SK-N-MC (cell line): ENCODE data around the gene DUOX2.

Experiments used
- EZH2 ChIP-seq: fragments of 200-600 bp; sonication (generic); IDR thresholded peaks from one replicate; pipeline ENCODE4 v1.6.1; 2017; ENCODE audit warnings: antibody characterized with exemption
- POLR2AphosphoS5 ChIP-seq: IDR thresholded peaks from 2 replicates; pipeline ENCODE4 v1.6.1; 2012; ENCODE audit warnings: mild to moderate bottlenecking, low read depth, low read length, borderline replicate concordance

GRCh38 chr15:45089712-45090373 lies 24.1 kb downstream of the DUOX2 start:
- TF ChIP-seq EZH2 (no peak), POLR2AphosphoS5 (no peak)
